D721Med (cell line): Measurements from ENCODE around the gene ZNF225.
"Not testable (repeated sequence)": the region's sequence is repeated elsewhere in the genome, so short reads cannot be mapped to it uniquely, and the experiment has no call there.

Source experiments
- DNase-seq: peaks from one replicate; pipeline ENCODE4 v3.0.0; 2011; ENCODE audit warnings: low spot score; ENCODE audit not compliant: insufficient read length
- FAIRE-seq: peaks from 2 replicates; lab custom pipeline; 2011; peaks lifted over from hg19 to GRCh38; lab: Jason Lieb, UNC
- CTCF ChIP-seq: IDR thresholded peaks from 2 replicates; pipeline ENCODE4 v1.5.1; 2012; ENCODE audit warnings: mild to moderate bottlenecking, control low read depth; ENCODE audit not compliant: insufficient read depth; ENCODE audit errors: missing control alignments

ZNF225 gene

DNA sequence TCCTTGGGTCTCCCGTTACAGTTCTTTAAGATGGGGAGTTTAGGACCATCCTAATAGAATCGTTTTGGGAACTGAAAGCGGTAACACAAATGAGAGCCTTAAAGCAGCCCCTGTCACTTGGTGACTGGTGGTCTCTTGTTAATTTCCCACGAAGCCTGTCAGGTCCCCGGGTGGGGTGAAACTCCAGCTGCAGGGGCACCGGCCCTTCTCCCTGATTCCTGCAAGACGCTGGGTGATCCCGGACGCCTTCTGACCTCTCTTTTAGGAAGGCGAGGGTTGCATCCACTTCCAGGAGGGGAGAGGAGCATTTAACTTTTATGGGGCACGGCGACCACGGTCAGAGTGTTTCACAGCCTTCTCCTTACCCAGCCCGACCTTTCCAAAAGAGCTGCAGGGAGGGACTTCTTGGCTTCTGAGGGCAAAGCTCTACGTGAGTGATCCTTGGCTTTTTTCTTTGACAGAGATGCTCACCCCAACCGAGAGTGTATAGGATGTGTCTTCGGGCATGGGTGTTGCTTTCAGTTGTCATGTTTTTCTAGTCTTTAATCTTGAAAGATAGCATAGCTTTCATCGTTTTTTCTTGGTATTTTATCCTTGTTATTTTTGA, 688 bp downstream of the ZNF225 start:
- no peak for FAIRE-seq
- no peak for DNase-seq
- TF ChIP-seq CTCF, result no peak

DNA sequence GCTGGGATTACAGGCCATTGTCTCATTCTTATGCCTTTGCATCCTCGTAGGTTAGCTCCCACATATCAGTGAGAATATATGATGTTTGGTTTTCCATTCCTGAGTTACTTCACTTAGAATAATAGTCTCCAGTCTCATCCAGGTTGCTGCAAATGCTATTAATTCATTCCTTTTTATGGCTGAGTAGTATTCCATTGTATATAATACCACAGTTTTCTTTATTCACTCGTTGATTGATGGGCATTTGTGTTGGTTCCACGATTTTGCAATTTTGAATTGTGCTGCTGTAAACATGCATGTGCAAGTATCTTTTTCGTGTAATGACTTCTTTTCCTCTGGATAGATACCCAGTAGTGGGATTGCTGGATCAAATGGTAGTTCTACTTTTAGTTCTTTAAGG, 8.0 kb downstream of the ZNF225 start:
- not testable (repeated sequence) for FAIRE-seq, DNase-seq

GRCh38 chr19:44131955-44132354, 18.8 kb downstream of the ZNF225 start:
- no peak for DNase-seq
- TF ChIP-seq CTCF, result no peak
- FAIRE-seq, result no peak

GRCh38 chr19:44141191-44142058, 28.2 kb downstream of the ZNF225 start, which contains the start of gene ZNF234:
ZNF234 (plus strand) TSS chr19:44141554; CDS start chr19:44144633, 3,079 bp downstream.
- no peak for FAIRE-seq
- DNase-seq, result peak; percentile 83
- TF ChIP-seq CTCF, result no peak

GRCh38 chr19:44142059-44142433, 28.8 kb downstream of the ZNF225 start:
- FAIRE-seq (no peak), DNase-seq (no peak)
- TF ChIP-seq CTCF, result no peak

DNA sequence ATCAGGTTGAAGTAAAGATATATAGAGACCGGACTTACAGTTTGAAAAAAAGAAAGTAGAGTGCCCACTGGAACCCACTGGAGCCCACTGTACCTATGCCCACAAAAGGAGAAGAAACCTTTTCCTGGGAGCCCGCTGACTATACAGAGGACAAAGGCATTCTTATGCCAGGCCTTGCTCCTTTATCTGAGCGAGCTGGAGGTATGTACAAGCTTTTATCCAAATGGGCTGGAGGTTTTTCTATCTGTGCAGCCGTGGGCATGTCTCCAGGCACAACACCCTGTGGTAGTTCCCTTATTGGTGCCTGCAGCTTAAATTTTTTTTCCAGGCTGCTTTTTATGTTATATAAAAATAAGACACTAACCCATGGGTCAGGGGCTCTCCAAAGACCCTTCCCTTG, 36.6 kb downstream of the ZNF225 start:
- no peak for TF ChIP-seq CTCF
- DNase-seq (no peak), FAIRE-seq (no peak)

DNA sequence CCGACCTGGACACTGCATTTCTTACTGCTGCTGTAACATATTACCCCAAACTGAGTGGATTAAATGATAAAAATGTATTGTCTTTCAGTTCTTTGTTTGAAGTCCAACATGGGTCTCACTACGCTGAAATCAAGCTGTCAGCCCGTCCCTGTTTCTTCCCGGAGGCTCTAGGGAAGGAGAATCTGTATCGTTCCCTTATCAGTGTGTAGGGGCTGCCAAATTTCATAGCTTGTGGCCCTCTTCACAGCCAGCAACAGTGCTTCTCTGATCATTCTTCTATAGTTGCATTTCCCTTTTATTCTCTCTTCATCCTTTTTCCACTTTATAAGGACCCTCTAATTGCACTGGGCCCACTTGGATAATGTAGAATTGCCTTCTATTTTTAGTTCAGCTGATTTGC, 38.3 kb downstream of the ZNF225 start:
- DNase-seq (no peak), FAIRE-seq (no peak)
- TF ChIP-seq CTCF, result no peak
